Loucy (cell line): ENCODE data around the gene SLC22A4.

ENCODE experiments used
- EZH2phosphoT487 ChIP-seq: fragments of 200-600 bp; IDR thresholded peaks from 2 replicates; pipeline ENCODE4 v1.6.1; 2018; ENCODE audit warnings: antibody characterized with exemption, mild to moderate bottlenecking, moderate library complexity, borderline replicate concordance
- TF ChIP-seq, protein P1 (sequence below): fragments of 200-600 bp; sonication (generic); conservative IDR thresholded peaks from 2 replicates; pipeline ENCODE4 v1.5.1; 2014; ENCODE audit warnings: mild to moderate bottlenecking, antibody characterized with exemption, low read length

GRCh38 chr5:132268769-132269551, 25.2 kb upstream of the SLC22A4 start:
- TF ChIP-seq EZH2phosphoT487: no peak
- TF ChIP-seq, protein P1, sequence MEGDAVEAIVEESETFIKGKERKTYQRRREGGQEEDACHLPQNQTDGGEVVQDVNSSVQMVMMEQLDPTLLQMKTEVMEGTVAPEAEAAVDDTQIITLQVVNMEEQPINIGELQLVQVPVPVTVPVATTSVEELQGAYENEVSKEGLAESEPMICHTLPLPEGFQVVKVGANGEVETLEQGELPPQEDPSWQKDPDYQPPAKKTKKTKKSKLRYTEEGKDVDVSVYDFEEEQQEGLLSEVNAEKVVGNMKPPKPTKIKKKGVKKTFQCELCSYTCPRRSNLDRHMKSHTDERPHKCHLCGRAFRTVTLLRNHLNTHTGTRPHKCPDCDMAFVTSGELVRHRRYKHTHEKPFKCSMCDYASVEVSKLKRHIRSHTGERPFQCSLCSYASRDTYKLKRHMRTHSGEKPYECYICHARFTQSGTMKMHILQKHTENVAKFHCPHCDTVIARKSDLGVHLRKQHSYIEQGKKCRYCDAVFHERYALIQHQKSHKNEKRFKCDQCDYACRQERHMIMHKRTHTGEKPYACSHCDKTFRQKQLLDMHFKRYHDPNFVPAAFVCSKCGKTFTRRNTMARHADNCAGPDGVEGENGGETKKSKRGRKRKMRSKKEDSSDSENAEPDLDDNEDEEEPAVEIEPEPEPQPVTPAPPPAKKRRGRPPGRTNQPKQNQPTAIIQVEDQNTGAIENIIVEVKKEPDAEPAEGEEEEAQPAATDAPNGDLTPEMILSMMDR: no peak
